Adipocyte (in vitro differentiated cells): ENCODE data around the gene KCND1.

Experiments used
- DNase-seq: peaks from one replicate; pipeline ENCODE4 v3.0.0-alpha.2; 2015; ENCODE audit warnings: low read depth
- H3K27me3 ChIP-seq: replicated peaks from 2 replicates; pipeline ENCODE4 v1.7.0; 2013; ENCODE audit warnings: mild to moderate bottlenecking, low read length, moderate library complexity; ENCODE audit not compliant: control insufficient read depth, insufficient read depth
- H3K36me3 ChIP-seq: 2 replicates; pipeline ENCODE4 v1.7.0; 2013; ENCODE audit warnings: low read length, mild to moderate bottlenecking, moderate library complexity; ENCODE audit not compliant: control insufficient read depth, insufficient read depth, severe bottlenecking
- H3K4me1 ChIP-seq: 2 replicates; pipeline ENCODE4 v1.7.0; 2013; ENCODE audit warnings: mild to moderate bottlenecking, low read length, moderate library complexity; ENCODE audit not compliant: control insufficient read depth, insufficient read depth
- H3K4me3 ChIP-seq: 2 replicates; pipeline ENCODE4 v1.7.0; 2013; ENCODE audit warnings: mild to moderate bottlenecking, low read length, moderate library complexity
- H3K9ac ChIP-seq: 2 replicates; pipeline ENCODE4 v1.7.0; 2013; ENCODE audit warnings: mild to moderate bottlenecking, low read length, moderate library complexity
- H3K9me3 ChIP-seq: 2 replicates; pipeline ENCODE4 v1.7.0; 2013; ENCODE audit warnings: mild to moderate bottlenecking, low read length, moderate library complexity; ENCODE audit not compliant: control insufficient read depth

Gene KCND1

DNA sequence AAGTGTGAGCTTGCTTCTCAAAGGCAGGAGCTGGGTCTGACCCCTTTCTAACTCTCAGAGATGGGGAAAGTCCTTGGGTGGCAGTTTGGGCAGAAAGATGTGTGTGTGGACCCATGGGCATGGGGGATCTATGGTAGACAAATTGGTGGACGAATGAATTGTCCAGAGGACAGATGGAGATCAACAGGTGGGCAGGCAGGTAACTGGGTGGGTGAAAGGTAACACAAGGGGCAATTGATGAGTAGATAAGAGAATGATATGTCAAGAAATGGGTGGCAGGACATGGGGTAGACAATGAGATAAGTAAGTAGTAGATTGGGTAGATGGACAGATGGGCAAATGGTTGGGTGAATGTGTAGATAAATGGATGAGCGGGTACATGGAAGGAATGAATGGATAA is 2.9 kb upstream of the KCND1 start:
- Histone ChIP-seq H3K9me3 (no peaks in the 10 kb centered on the region), H3K4me3 (no peak overlapping the region), H3K9ac (no peak overlapping the region), H3K4me1 (no peaks in the 10 kb centered on the region), H3K36me3 (peaks cover 21% of the 10 kb centered on the region), H3K27me3 (no peaks in the 10 kb centered on the region)
- no peak for DNase-seq

DNA sequence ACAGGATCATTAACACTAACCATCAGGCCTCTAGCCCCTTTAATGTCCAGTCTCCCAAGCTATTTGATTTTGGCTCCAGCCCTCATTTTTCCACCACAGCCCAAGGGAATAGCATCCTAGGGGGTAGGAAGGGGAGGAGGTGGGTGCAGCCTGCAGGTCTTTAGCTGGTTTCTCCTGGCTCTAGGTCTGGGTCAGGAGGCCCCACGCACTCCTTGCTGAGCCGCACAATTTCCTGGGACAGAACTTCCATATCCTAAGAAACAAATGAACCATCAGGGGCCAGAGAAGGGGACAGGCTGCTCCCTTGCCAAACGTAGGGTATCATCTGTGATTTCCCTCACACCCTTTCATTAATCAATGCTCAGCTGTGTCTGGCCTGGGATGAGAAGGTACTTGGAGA is 2.4 kb upstream of the KCND1 start:
- peaks cover 3% of the 10 kb centered on the region for H3K27me3 ChIP-seq
- no peaks in the 10 kb centered on the region for H3K9me3 ChIP-seq
- peaks cover 21% of the 10 kb centered on the region for H3K36me3 ChIP-seq
- H3K4me3 ChIP-seq: no peak overlapping the region
- no peak for DNase-seq
- no peaks in the 10 kb centered on the region for H3K4me1 ChIP-seq
- H3K9ac ChIP-seq: no peak overlapping the region

DNA sequence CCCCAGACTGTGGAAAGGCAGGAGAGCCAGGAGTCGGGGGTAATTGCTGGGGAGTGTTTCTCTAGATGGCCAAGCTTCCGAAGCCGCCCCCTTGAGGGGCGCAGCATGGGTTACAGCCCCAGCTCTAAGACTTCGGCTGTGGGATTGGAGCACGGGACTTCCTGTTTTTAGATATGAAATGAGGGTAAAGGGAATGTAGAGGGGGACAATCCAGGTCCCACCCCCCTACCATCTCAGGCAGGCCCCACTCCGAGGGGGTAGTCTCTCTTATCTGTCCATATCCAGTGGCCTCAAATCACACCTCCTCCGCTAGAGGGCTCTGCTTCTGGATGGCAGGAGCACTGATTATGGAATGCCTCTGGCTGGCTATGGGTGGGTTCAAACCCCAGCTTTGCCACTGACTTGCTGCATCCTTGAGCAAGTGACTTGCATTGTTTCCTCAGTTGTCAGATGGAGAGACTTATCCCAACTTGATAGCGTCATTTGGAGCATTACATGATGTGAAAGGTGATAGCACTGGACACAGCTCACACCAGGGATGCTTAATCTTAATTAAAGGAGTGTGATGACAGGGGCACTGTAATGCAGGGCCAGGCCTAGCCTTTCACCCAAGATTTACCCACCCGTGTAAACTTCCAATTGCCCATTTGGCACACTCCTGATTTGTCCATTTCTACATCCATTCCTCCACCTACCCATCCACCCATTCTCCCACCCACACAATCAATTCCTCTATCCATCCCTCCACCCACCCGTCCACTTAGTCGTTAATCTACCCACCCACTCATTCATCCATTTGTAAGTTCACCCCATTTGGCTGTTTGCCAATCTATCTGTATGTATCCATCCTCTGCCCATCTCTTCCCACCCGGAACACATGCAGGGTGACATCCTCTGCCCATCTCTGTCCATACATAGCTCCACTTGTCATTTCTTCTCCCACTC is 848 bp upstream of the KCND1 start:
- Histone ChIP-seq H3K4me3 (peak overlapping the region; percentile 67), H3K36me3 (peaks cover 21% of the 10 kb centered on the region), H3K9me3 (no peaks in the 10 kb centered on the region), H3K4me1 (no peaks in the 10 kb centered on the region), H3K27me3 (peaks cover 5% of the 10 kb centered on the region), H3K9ac (peak overlapping the region; percentile 71)
- DNase-seq: peak; percentile 58

GRCh38 chrX:48969471-48969870 is 2.2 kb downstream of the KCND1 start:
- Histone ChIP-seq H3K4me1 (no peaks in the 10 kb centered on the region), H3K9ac (no peak overlapping the region), H3K4me3 (no peak overlapping the region), H3K27me3 (peaks cover 9% of the 10 kb centered on the region), H3K36me3 (peaks cover 4% of the 10 kb centered on the region), H3K9me3 (no peaks in the 10 kb centered on the region)
- no peak for DNase-seq

DNA sequence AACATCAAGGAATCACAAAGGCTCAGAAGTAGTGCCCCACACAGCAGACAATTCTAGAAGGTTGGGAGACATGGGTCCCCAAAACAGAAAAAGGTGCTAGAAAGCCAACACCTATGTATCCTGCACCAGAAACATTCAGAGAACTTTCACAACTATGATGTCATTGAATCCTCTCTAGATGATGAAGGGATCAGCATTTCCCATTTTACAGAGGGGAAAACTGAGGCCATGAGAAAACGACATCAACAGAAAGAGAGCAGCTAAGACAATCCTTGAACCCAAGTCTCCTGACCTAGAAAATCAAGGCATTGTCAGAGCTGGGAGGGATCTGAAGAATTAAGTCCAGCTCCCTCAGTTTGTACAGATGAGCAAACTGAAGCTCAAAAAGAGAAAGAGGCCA is 3.3 kb downstream of the KCND1 start:
- Histone ChIP-seq H3K4me1 (no peaks in the 10 kb centered on the region), H3K9ac (no peak overlapping the region), H3K36me3 (no peaks in the 10 kb centered on the region), H3K9me3 (no peaks in the 10 kb centered on the region), H3K27me3 (peaks cover 9% of the 10 kb centered on the region), H3K4me3 (no peak overlapping the region)
- no peak for DNase-seq

- Histone ChIP-seq H3K9me3 (no peaks in the 10 kb centered on the region), H3K4me3 (no peak overlapping the region)
- peak; percentile 17 for DNase-seq
These were observed 4.7 kb downstream of the KCND1 start for GRCh38 chrX:48966796-48967579.

DNA sequence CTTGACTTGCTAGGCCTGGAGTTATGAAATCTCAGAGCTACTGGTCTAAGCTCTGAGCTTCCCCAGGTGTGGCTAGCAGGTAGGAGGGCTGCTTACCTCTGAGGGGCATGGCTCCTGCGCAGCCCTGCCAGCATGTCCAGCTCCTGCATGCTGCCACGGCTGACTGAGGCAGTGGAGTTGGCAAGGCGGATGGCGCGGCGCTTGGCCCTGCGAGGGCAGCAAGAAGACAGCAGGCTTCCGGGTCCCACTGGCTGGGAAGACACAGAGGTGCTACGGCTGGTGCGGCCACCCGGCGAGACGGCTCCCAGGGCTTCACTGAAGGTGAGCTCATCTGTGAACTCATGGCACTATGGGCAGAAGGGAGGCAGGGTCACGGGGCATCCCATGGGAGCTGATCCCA is 5.7 kb downstream of the KCND1 start:
- no peak for DNase-seq
- H3K27me3 ChIP-seq: peaks cover 9% of the 10 kb centered on the region
- peaks cover 6% of the 10 kb centered on the region for H3K4me1 ChIP-seq
- H3K9ac ChIP-seq: no peak overlapping the region
- H3K4me3 ChIP-seq: no peak overlapping the region
- no peaks in the 10 kb centered on the region for H3K9me3 ChIP-seq
- H3K36me3 ChIP-seq: no peaks in the 10 kb centered on the region

More at GRCh38 chrX:48966796-48967579, 4.7 kb downstream of the KCND1 start:
- no peak overlapping the region for H3K9ac ChIP-seq
- H3K4me1 ChIP-seq: peaks cover under 1% of the 10 kb centered on the region
- H3K27me3 ChIP-seq: peaks cover 9% of the 10 kb centered on the region
- no peaks in the 10 kb centered on the region for H3K36me3 ChIP-seq

- Histone ChIP-seq H3K9ac (peak overlapping the region; percentile 39), H3K36me3 (no peaks in the 10 kb centered on the region), H3K27me3 (no peaks in the 10 kb centered on the region), H3K4me3 (no peak overlapping the region), H3K9me3 (no peaks in the 10 kb centered on the region), H3K4me1 (peaks cover 17% of the 10 kb centered on the region)
- peak; percentile 22 for DNase-seq
These were observed 10.0 kb downstream of the KCND1 start for GRCh38 chrX:48961585-48962091.

DNA sequence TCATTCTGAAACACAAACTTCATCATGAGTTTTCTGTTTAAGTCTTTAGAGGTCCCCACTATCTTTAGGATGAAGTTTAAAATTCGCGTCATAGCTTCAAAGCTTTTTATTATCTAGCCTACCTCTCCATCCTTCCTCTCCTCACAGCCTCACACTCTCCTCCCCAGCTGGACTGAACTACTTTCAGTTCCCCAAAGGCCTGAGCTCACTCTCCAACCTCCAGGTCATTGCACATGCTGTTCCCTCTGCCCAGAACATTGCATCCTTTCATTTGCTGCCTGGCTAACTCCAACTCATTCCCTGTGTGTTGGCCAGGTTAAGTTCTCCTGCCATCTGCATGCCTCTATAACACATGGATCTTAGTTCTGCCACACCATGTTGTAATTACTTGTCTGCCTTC is 11.4 kb downstream of the KCND1 start:
- Histone ChIP-seq H3K4me3 (no peak overlapping the region), H3K27me3 (no peaks in the 10 kb centered on the region), H3K36me3 (peaks cover 4% of the 10 kb centered on the region), H3K9ac (no peak overlapping the region), H3K9me3 (no peaks in the 10 kb centered on the region), H3K4me1 (peaks cover 17% of the 10 kb centered on the region)
- no peak for DNase-seq

- peaks cover 7% of the 10 kb centered on the region for H3K36me3 ChIP-seq
- H3K27me3 ChIP-seq: no peaks in the 10 kb centered on the region
- peak; percentile 71 for DNase-seq
- no peaks in the 10 kb centered on the region for H3K9me3 ChIP-seq
- H3K4me3 ChIP-seq: peak overlapping the region; percentile 82
- H3K4me1 ChIP-seq: peaks cover 17% of the 10 kb centered on the region
- H3K9ac ChIP-seq: peak overlapping the region; percentile 90
These were observed 13.0 kb downstream of the KCND1 start for GRCh38 chrX:48958635-48959094.
